ENCODE measurements around the gene DNAH17. TPM values are rescaled to one million over a fixed set of nuclear protein-coding genes. Genes with fewer than 3 reads are reported as not detected.

The DNAH17 gene
- polyA plus RNA-seq, 3 donors, result 0.01 to 0.51 (median 0.11) TPM

DNA sequence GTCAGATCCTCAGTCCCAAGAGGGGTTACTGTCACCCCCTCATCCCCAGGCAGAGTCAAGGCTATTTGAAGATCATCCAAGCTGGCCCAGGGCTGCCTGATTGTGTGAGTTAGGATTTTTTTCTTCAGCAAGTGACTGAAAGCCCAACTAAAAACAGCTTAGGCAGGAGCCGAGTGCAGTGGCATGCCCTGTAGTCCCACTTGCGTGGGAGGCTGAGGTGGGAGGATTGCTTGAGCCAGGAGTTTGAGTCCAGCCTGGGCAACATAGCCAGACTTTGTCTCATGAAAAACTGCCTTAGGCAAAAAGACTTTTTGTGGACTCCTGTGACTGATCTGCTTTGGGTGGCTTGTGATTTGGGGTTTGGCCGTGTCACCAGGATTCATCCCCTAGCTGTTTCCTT, 178.8 kb downstream of the DNAH17 start:
- Histone ChIP-seq H3K4me2 (replicated peaks; ENCODE audit: extremely low read depth, low read length, poor library complexity, severe bottlenecking) (no peak overlapping the region), H2AFZ (ENCODE audit: insufficient read depth, low read depth, low read length, poor library complexity, severe bottlenecking) (no peak overlapping the region), H3K9me3 (replicated peaks in 1 of 2; ENCODE audit: control insufficient read depth in 1 of 2, insufficient read depth in 1 of 2, low read length in 2 of 2) (no peaks in the 10 kb centered on the region), H3K79me2 (ENCODE audit: insufficient read depth, low read length) (peaks cover 69% of the 10 kb centered on the region), H3K27ac (ENCODE audit: low read depth in 1 of 2, low read length in 2 of 2) (peak overlapping the region in 1 of 2 donors; percentile 32), H3K9ac (ENCODE audit: insufficient read depth, low read length, poor library complexity, severe bottlenecking) (no peak overlapping the region), H3K27me3 (ENCODE audit: control insufficient read depth in 2 of 2, insufficient read depth in 2 of 2, low read length in 2 of 2) (no peaks in the 10 kb centered on the region), H3K4me3 (replicated peaks in 1 of 3; ENCODE audit: low read depth in 2 of 3, low read length in 3 of 3) (no peak overlapping the region), H4K20me1 (ENCODE audit: insufficient read depth, low read length) (peaks cover 94% of the 10 kb centered on the region), H3K4me1 (ENCODE audit: control insufficient read depth in 1 of 2, insufficient read depth in 2 of 2, low read length in 2 of 2) (peaks cover 4 to 6% of the 10 kb centered on the region in 2 donors), H3K36me3 (replicated peaks in 1 of 2; ENCODE audit: control insufficient read depth in 1 of 2, insufficient read depth in 2 of 2, low read length in 2 of 2) (peaks cover 86 to 100% of the 10 kb centered on the region in 2 donors)
- WGBS (ENCODE audit: insufficient coverage), result 94% methylated on average over 3 of the region's 3 CpGs
- intact Hi-C loops (cut with micrococcal nuclease), result no loop called here
- H3K27ac Mint-ChIP-seq, result peak overlapping the region in 5 of 7 donors; percentile 16 to 85 (median 62)
- H3K9me3 Mint-ChIP-seq, result peaks cover 0 to 1% (median 0%) of the 10 kb centered on the region in 7 donors
- TF ChIP-seq, protein P1, sequence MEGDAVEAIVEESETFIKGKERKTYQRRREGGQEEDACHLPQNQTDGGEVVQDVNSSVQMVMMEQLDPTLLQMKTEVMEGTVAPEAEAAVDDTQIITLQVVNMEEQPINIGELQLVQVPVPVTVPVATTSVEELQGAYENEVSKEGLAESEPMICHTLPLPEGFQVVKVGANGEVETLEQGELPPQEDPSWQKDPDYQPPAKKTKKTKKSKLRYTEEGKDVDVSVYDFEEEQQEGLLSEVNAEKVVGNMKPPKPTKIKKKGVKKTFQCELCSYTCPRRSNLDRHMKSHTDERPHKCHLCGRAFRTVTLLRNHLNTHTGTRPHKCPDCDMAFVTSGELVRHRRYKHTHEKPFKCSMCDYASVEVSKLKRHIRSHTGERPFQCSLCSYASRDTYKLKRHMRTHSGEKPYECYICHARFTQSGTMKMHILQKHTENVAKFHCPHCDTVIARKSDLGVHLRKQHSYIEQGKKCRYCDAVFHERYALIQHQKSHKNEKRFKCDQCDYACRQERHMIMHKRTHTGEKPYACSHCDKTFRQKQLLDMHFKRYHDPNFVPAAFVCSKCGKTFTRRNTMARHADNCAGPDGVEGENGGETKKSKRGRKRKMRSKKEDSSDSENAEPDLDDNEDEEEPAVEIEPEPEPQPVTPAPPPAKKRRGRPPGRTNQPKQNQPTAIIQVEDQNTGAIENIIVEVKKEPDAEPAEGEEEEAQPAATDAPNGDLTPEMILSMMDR (IDR thresholded peaks at IDR 0.05), result no peak
- H3K4me1 Mint-ChIP-seq, result peaks cover 17% of the 10 kb centered on the region
- no peak overlapping the region for H3K4me3 Mint-ChIP-seq
- no peaks in the 10 kb centered on the region for H3K27me3 Mint-ChIP-seq (ENCODE audit: low read depth in 3 of 3)
- H3K36me3 Mint-ChIP-seq, result peaks cover 90 to 98% of the 10 kb centered on the region in 2 donors
- DNase-seq, result no peak

DNA sequence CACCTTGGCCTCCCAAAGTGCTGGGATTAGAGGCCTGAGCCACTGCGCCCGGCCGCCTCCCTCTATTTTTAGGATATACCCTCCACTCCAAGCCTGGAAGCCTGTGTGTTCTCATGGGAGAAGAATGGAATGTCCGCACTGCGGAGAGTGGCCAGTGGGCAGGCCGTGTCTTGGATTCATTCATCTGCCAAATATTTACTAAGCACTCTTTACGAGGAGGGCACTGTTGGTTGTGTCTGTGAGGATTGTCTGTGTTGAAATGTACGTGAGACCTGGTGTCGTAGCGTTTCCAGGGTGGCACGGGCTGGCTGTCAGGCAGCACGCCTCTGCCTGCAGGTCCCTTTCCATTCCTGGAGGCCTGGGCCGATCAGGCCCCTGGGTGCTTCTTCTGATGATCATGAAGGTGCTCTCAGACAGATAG, 179.5 kb downstream of the DNAH17 start:
- Mint-ChIP-seq H3K4me1 (peaks cover 17% of the 10 kb centered on the region), H3K36me3 (peaks cover 89 to 98% of the 10 kb centered on the region in 2 donors), H3K27ac (peak overlapping the region in 1 of 7 donors; percentile 16), H3K27me3 (ENCODE audit: low read depth in 3 of 3) (no peaks in the 10 kb centered on the region), H3K4me3 (no peak overlapping the region), H3K9me3 (peaks cover 0 to 1% (median 0%) of the 10 kb centered on the region in 7 donors)
- DNase-seq, result no peak
- Histone ChIP-seq H3K9me3 (replicated peaks in 1 of 2; ENCODE audit: control insufficient read depth in 1 of 2, insufficient read depth in 1 of 2, low read length in 2 of 2) (no peaks in the 10 kb centered on the region), H3K27ac (ENCODE audit: low read depth in 1 of 2, low read length in 2 of 2) (no peak overlapping the region), H3K27me3 (ENCODE audit: control insufficient read depth in 2 of 2, insufficient read depth in 2 of 2, low read length in 2 of 2) (no peaks in the 10 kb centered on the region), H3K4me3 (replicated peaks in 1 of 3; ENCODE audit: low read depth in 2 of 3, low read length in 3 of 3) (no peak overlapping the region), H4K20me1 (ENCODE audit: insufficient read depth, low read length) (peaks cover 91% of the 10 kb centered on the region), H3K4me2 (replicated peaks; ENCODE audit: extremely low read depth, low read length, poor library complexity, severe bottlenecking) (no peak overlapping the region), H3K79me2 (ENCODE audit: insufficient read depth, low read length) (peaks cover 68% of the 10 kb centered on the region), H3K36me3 (replicated peaks in 1 of 2; ENCODE audit: control insufficient read depth in 1 of 2, insufficient read depth in 2 of 2, low read length in 2 of 2) (peaks cover 83 to 100% of the 10 kb centered on the region in 2 donors), H3K9ac (ENCODE audit: insufficient read depth, low read length, poor library complexity, severe bottlenecking) (no peak overlapping the region), H2AFZ (ENCODE audit: insufficient read depth, low read depth, low read length, poor library complexity, severe bottlenecking) (no peak overlapping the region), H3K4me1 (ENCODE audit: control insufficient read depth in 1 of 2, insufficient read depth in 2 of 2, low read length in 2 of 2) (peaks cover 4 to 6% of the 10 kb centered on the region in 2 donors)
- TF ChIP-seq, protein P1 (IDR thresholded peaks at IDR 0.05), result no peak
- intact Hi-C loops (cut with micrococcal nuclease), result no loop called here
- WGBS (ENCODE audit: insufficient coverage), result 83% methylated on average over 6 of the region's 13 CpGs

Data from CD14-positive monocyte (primary cell).